Measurements from ENCODE around the gene SENP5.

Gene SENP5

DNA sequence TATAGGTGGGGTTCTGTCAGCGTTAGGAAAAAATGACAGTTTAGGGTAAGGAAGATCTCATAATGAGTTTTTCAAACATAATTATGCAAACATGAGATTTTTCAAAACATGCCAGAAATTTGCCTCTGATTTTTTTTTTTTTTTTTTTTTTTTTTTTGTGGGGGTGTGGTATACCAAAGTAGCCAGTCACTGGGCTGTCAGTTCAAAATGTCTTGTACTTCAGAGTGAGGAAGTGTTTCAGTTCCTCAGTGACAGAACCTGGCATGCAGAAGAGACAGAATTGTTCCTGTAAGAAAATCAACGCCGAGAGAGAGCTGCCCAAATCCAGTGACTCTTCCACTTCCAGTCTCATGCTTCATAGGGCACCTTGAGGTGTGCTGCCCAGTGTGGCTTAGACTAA is 64.9 kb downstream of the SENP5 start:
- Mint-ChIP-seq H3K4me1 (peaks cover 9% of the 10 kb centered on the region), H3K36me3 (ENCODE audit: low read depth) (peaks cover 84% of the 10 kb centered on the region), H3K27me3 (ENCODE audit: low read depth, poor library complexity) (peaks cover 3% of the 10 kb centered on the region), H3K9me3 (no peaks in the 10 kb centered on the region), H3K4me3 (no peak overlapping the region), H3K27ac (peak overlapping the region; percentile 40)
- DNase-seq: no peak
- TF ChIP-seq, protein P1, sequence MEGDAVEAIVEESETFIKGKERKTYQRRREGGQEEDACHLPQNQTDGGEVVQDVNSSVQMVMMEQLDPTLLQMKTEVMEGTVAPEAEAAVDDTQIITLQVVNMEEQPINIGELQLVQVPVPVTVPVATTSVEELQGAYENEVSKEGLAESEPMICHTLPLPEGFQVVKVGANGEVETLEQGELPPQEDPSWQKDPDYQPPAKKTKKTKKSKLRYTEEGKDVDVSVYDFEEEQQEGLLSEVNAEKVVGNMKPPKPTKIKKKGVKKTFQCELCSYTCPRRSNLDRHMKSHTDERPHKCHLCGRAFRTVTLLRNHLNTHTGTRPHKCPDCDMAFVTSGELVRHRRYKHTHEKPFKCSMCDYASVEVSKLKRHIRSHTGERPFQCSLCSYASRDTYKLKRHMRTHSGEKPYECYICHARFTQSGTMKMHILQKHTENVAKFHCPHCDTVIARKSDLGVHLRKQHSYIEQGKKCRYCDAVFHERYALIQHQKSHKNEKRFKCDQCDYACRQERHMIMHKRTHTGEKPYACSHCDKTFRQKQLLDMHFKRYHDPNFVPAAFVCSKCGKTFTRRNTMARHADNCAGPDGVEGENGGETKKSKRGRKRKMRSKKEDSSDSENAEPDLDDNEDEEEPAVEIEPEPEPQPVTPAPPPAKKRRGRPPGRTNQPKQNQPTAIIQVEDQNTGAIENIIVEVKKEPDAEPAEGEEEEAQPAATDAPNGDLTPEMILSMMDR (IDR thresholded peaks at IDR 0.05): no peak

DNA sequence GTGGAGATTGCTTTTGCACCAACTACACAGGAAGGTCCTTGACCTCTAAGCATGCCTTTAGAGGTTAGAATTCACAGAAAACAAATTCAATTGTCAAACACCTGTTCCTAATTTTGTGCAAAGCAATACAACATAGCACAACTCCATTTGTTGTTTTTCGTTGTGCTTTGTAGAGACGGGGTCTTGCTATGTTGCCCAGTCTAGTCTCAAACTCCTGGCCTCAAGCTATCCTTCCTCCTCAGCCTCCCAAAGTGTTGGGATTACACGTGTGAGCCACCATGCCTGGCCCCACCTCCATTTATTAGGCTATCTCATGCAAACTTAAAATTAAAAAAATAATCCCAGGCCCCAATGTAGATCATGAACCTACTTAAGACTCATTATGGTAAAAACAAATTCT is 68.6 kb downstream of the SENP5 start:
- Mint-ChIP-seq H3K36me3 (ENCODE audit: low read depth) (peaks cover 80% of the 10 kb centered on the region), H3K4me1 (peaks cover 11% of the 10 kb centered on the region), H3K9me3 (no peaks in the 10 kb centered on the region), H3K27me3 (ENCODE audit: low read depth, poor library complexity) (peaks cover 3% of the 10 kb centered on the region), H3K27ac (peak overlapping the region; percentile 57), H3K4me3 (no peak overlapping the region)
- DNase-seq: no peak
- TF ChIP-seq, protein P1 (IDR thresholded peaks at IDR 0.05): no peak

DNA sequence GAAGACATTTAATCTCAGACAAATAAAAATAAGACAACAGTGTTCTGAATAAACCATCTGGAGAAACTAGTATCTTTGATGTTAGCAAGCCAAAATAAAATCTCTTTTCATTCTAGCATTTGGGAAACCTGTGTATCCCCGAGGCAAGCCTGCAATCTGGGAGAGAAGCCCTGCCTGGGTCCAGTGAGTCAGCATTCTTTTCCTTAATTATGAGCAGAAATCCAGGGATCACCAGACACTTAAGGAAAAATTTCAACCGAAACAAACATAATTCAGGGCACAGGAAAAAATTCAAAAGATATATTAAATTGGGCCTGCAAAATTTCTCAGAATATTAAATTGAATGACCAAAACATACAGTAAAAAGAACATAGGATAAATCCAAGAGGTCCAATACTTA is 70.4 kb downstream of the SENP5 start:
- Mint-ChIP-seq H3K9me3 (no peaks in the 10 kb centered on the region), H3K4me1 (peaks cover 18% of the 10 kb centered on the region), H3K27me3 (ENCODE audit: low read depth, poor library complexity) (peaks cover 4% of the 10 kb centered on the region), H3K36me3 (ENCODE audit: low read depth) (peaks cover 65% of the 10 kb centered on the region), H3K27ac (peak overlapping the region; percentile 74), H3K4me3 (no peak overlapping the region)
- TF ChIP-seq, protein P1 (IDR thresholded peaks at IDR 0.05): no peak
- DNase-seq: no peak

DNA sequence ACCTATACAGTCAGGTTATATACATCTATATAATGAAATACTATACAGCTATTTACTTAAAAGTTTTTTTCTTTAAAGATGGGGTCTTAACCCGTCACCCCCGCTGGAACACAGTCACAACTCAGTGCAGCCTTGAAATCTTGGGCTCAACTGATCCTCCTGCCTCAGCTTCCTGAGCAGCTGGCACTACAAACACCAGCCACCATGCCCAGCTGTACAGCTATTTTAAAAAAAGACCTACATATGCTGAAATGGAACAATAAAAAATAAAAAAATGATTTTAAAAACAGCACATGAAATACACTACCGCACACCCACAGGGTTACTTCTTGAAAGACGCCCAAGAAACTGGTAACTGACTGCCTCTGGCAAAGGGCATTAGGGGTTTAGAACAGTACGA is 70.9 kb downstream of the SENP5 start:
- TF ChIP-seq, protein P1 (IDR thresholded peaks at IDR 0.05): no peak
- Mint-ChIP-seq H3K9me3 (no peaks in the 10 kb centered on the region), H3K4me3 (no peak overlapping the region), H3K27ac (peak overlapping the region; percentile 88), H3K27me3 (ENCODE audit: low read depth, poor library complexity) (peaks cover 6% of the 10 kb centered on the region), H3K4me1 (peaks cover 22% of the 10 kb centered on the region), H3K36me3 (ENCODE audit: low read depth) (peaks cover 61% of the 10 kb centered on the region)
- no peak for DNase-seq

DNA sequence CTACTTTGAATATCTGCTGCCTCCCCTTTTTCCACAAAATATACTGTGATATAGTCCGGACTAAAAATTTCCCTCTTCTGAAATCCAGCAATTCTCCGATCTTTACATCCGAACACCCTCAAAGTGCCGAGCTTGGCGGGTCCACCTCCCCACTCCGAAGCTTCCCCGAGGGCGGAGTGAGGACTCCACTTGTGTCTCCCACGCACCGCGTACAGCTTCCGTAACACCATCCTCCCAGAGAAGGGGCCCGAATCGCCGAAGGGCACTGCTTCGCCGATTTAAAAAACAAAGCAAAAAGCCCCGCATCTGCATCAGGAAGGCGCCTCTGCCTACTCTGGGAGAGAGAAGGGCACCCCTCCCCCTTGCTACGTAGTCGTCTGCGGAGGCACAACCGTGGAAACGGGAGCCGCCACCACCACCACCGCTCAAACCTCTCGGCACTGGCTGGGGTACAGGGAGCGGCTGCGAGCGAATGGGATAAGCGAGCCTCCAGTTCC is 74.1 kb downstream of the SENP5 start:
- peak; percentile 68 for DNase-seq
- peaks cover 6% of the 10 kb centered on the region for H3K27me3 Mint-ChIP-seq (ENCODE audit: low read depth, poor library complexity)
- H3K4me3 Mint-ChIP-seq: peak overlapping the region; percentile 98
- no peaks in the 10 kb centered on the region for H3K9me3 Mint-ChIP-seq
- peak overlapping the region; percentile 98 for H3K27ac Mint-ChIP-seq
- peaks cover 33% of the 10 kb centered on the region for H3K36me3 Mint-ChIP-seq (ENCODE audit: low read depth)
- H3K4me1 Mint-ChIP-seq: peaks cover 37% of the 10 kb centered on the region
- TF ChIP-seq, protein P1 (IDR thresholded peaks at IDR 0.05): no peak

DNA sequence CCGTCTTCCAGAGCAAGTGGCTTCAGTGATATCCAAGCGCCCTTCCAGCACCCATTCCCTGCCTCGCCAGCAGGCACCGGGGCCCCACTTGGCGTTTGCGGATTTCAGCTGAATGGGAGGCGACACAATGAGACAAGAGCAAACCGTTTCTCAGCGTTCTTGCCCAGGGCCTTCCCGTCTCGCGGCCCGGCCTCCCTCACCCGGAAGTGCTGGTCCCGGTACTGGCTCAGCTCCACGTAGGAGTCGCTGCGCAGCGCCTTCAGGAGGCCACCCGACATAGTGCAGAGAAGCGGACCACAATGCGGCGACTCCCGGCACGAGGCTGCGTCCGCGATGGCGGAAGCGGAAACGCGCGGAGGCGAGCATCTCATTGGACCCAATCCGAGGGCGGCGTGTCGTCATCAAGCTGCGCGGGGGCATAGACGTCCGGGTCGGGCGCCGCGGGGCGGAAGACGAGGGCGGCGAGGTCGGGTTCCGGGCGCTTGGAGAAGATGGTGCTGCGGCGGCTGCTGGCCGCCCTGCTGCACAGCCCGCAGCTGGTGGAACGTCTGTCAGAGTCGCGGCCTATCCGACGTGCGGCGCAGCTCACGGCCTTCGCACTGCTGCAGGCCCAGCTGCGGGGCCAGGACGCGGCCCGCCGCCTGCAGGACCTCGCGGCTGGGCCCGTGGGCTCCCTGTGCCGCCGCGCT is 74.7 kb downstream of the SENP5 start, which contains the start of gene NCBP2:
NCBP2 (minus strand) TSS at position 303 of the 689 bp plus-strand sequence; CDS start at position 278, 25 bp downstream.
- Mint-ChIP-seq H3K4me1 (peaks cover 37% of the 10 kb centered on the region), H3K36me3 (ENCODE audit: low read depth) (peaks cover 28% of the 10 kb centered on the region), H3K27ac (peak within 1 kb of the TSS; percentile 98), H3K27me3 (ENCODE audit: low read depth, poor library complexity) (peaks cover 8% of the 10 kb centered on the region), H3K4me3 (peak within 1 kb of the TSS; percentile 98), H3K9me3 (no peaks in the 10 kb centered on the region)
- peak; percentile 99 for DNase-seq
- TF ChIP-seq, protein P1 (IDR thresholded peaks at IDR 0.05): peak; percentile 53
